ENCODE results near the gene SETD5.

GRCh38 chr3:9420850-9421549 lies 23.6 kb downstream of the SETD5 start:
- TF ChIP-seq, protein P1, sequence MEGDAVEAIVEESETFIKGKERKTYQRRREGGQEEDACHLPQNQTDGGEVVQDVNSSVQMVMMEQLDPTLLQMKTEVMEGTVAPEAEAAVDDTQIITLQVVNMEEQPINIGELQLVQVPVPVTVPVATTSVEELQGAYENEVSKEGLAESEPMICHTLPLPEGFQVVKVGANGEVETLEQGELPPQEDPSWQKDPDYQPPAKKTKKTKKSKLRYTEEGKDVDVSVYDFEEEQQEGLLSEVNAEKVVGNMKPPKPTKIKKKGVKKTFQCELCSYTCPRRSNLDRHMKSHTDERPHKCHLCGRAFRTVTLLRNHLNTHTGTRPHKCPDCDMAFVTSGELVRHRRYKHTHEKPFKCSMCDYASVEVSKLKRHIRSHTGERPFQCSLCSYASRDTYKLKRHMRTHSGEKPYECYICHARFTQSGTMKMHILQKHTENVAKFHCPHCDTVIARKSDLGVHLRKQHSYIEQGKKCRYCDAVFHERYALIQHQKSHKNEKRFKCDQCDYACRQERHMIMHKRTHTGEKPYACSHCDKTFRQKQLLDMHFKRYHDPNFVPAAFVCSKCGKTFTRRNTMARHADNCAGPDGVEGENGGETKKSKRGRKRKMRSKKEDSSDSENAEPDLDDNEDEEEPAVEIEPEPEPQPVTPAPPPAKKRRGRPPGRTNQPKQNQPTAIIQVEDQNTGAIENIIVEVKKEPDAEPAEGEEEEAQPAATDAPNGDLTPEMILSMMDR (IDR thresholded peaks at IDR 0.05): no peak
- no peak for TF ChIP-seq POLR2A (IDR thresholded peaks at IDR 0.05)

All from uterus (tissue), 2 donors.